GF-D8 (cell line): ENCODE data around the gene WDR20.
"Not testable (repeated sequence)": the region's sequence is repeated elsewhere in the genome, so short reads cannot be mapped to it uniquely, and the experiment has no call there.

Experiments used
- DNase-seq: peaks from one replicate; lab custom pipeline; 2025; lab: John Stamatoyannopoulos, UW

Gene WDR20

GRCh38 chr14:102171173-102172020 is 31.7 kb downstream of the WDR20 start:
- DNase-seq = no peak

- not testable (repeated sequence) for DNase-seq
Observed at GRCh38 chr14:102172021-102172272, 32.2 kb downstream of the WDR20 start.

GRCh38 chr14:102172721-102173120 is 33.0 kb downstream of the WDR20 start:
- not testable (repeated sequence) for DNase-seq

DNA sequence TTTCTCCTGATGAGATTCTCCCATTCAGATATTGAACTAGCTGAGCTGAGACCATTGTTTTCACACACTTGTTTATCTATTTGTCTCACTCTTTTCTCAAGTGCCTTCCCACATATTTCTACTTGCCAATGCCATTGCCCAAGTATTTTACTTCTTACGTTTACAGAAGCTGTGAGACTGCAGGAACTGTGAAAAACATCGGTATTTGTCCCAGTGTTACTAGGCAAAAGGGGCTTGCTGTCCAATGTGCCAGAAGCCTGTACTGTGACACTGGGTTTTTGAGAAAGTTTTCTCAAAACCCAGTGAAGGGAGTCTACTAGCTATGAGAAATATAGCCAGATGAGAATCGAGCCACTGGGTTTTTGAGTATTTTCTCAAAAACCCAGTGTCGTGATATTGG is 37.5 kb downstream of the WDR20 start:
- no peak for DNase-seq

GRCh38 chr14:102178806-102179205 is 39.1 kb downstream of the WDR20 start:
- no peak for DNase-seq

DNA sequence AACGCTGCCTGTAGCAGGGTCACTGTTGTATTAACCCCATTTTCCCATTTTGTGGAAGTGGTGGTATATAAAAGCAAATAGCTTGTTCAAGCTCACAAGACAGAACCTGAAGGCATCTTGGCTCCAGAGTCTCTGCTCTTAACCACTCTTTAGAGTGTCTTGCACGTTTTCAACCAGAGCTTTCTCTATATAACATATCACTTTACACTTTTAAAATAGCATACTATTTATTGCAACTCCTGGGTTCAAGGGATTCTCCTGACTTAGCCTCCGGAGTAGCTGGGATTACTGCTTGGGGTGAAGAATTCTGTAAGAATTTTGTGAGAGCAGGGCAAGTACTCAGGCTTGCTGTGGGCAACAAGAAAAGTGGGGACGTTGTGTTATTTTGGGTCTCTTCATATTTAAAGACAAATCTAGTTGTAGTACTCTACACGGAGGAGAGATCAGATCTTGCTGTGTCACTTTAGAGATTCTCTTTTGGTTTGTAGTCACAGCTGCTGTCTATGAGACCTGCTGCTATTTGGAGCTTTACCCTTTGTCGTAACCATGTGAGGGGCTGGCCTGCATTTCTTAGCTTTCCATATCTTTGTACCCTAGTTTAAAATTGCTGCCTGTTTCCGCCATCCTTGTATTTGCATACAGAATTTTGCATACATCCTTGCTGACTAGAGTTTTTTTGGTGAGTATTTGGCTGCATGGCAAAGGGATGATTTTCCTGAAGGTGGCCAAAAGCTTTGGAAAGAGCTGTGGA is 40.7 kb downstream of the WDR20 start:
- DNase-seq = no peak

GRCh38 chr14:102181187-102181586 is 41.5 kb downstream of the WDR20 start:
- DNase-seq = no peak

- DNase-seq = no peak
Observed at GRCh38 chr14:102182190-102182589, 42.5 kb downstream of the WDR20 start.

DNA sequence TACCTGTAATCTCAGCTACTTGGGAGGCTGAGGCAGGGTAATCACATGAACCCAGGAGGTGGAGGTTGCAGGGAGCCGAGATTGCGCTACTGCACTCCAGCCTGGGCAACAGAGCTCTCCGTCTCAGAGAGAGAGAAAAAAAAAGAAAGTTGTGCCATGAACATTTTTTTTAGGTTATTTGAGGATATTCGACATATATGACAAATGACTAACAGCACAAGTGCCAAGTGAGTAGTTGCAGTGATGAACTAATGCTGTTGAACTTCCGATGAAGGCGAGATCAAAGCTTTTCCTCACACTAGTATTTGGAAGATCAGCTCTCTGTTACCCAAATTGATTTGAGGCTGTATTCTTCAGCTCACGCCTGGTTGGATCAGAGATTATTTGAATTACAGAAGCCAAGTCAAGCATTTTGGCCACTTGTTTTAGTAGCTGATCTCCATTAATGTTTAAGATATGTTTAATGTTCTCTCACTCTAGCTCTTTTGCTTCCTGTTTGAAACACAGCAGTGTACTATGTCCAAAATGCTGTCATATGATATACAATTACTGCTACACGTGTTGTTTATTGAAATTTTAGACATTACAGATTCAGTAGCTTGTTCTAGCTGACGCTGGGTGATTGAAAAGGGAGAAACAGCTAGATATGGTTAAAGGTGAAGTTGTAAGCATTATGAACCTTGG is 43.4 kb downstream of the WDR20 start:
- no peak for DNase-seq

DNA sequence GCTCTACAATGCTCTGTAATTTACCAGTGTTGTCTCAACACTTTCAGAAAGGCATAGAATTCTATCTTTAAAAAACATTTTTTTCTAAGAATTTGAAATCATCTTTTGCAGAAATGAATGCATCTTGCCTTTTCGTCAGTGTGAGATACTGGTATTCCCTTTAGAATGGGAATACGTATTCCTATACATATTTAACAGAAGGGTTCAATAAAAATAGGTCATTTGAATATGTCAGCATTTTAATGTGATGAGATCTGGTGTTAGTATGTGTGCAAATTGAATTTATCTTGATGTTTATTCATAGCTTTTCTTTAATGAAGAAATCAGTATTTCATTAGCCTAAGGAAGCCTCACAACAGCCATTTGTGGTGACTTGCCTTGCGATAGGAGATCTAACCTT is 44.2 kb downstream of the WDR20 start:
- no peak for DNase-seq

DNA sequence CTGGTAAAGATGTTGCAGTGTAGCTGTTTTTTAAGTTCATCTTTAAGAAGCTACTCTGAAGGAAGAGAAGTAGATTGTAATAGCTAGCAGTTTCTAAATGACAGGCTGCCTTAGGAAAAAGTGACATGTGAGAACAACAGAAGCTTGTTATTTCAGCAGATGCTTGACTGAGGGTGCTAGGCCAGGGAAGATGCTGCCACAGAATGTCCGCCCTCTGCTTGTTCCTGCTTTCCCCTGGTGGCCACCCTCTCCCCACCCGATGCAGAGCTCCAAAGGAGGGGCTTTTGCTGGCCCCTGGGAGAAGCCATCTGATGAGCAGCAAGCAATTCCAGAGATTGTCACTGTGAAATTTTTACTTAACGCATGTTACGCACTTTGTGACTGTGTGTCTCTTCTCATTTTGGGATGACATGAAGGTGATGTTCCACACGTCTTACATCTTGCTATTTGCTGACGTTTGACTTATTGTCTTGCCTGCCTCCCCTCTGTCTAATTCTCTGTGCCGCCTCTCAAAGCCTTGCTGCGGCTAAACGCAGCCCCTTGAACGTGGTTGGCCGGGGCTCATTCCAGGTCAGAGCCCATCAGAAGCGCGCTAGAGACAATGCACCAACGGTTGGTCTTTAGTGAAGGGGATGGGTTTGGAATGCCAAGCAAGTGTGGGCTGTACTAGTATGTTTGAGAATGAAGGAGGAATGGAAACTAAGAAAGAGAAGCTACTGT is 44.8 kb downstream of the WDR20 start:
- no peak for DNase-seq

DNA sequence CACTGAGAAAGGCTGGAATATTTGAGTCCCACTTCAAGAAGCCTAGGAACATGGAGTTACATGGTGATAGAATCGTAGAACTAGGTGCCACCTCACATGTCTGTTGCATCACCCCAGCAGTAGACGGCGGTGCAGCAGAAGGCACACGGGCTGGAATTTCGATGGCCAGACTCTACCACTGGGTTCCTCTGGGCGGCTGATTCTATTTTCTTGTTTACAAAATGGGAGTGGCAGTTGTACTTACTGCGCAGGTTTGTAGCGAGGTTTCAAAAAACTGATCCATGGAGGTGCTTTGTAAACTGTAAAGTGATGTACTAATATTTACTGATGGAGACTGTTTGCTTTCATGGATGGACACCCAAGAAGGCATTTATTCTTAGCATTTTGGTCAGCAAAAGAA is 45.7 kb downstream of the WDR20 start:
- no peak for DNase-seq

DNA sequence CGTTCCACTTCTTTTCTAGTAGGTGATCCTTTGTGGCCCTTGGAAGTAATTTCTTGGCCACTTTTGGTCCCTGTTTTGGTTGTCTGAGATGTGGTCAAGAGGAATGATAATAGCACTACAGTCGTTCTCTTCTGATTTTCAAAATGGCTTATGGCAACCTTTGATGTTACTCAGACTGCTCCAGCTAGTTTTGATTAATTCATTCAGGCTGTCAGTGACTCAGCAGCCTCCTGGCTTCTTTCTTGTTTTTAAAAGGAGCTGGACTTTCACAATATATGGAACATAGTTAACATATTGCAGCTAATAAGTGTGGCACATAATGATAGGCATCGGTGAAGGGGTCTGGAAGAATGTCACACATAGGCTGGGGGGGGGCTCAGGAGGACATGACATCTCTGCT is 47.3 kb downstream of the WDR20 start:
- no peak for DNase-seq

DNA sequence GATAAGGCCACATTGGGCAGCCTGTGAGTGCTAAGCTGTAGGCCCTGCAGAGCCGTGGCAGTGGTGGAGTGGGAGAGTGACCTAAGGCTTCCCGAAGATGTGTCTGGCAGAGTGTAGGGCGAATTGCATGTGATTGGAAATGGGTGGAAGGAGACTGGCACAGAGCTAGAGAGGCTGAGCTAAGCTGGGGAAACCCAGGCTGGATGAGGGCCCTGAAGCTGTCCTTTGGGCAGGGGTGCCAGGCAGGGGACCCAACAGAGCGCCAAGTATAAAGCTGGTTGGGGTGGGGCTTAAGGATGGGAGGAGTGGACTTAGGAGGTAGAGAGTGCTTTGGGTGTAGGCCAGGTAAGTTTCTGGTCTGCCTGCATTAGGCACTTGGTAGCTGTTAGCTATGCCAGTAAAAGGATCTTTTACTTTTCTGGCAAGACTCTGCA is 47.9 kb downstream of the WDR20 start:
- no peak for DNase-seq

GRCh38 chr14:102188187-102188586 is 48.5 kb downstream of the WDR20 start:
- no peak for DNase-seq

GRCh38 chr14:102189874-102190273 is 50.2 kb downstream of the WDR20 start:
- no peak for DNase-seq

GRCh38 chr14:102192840-102193502 is 53.3 kb downstream of the WDR20 start:
- DNase-seq = no peak

DNA sequence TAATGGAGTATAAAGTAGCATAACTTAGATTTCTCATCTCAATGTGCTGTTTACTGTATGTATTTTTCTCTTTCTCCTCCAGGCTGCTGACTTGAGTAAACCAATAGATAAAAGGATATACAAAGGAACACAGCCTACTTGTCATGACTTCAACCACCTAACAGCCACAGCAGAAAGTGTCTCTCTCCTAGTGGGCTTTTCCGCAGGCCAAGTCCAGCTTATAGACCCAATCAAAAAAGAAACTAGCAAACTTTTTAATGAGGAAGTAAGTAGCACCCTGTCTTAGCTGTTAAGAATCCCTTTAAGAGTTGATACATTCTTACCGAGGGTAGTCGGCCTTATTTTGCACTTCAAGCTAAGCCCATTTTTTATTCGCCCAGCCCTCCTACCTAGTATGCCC is 55.2 kb downstream of the WDR20 start:
- DNase-seq = no peak

DNA sequence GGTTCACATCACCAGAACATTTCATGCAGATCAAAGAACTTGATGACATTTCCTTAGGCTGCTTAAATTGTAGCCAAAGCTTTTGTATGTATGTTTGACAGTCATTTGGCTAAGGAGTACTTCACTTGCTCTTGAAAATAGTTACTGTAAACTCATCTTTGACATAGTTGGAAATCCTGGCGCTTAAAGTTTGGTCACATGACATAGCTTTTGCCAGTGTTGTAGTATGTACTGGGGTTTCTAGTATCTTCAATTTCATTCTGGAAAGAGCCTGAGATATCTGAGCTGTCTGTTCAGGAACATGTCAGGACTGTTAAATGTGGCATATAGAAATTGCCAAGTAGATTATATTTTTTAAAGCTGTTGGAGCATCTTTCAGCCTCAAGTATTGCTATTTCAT is 55.7 kb downstream of the WDR20 start:
- DNase-seq = no peak

- no peak for DNase-seq
Observed at GRCh38 chr14:102196039-102196901, 56.6 kb downstream of the WDR20 start.

DNA sequence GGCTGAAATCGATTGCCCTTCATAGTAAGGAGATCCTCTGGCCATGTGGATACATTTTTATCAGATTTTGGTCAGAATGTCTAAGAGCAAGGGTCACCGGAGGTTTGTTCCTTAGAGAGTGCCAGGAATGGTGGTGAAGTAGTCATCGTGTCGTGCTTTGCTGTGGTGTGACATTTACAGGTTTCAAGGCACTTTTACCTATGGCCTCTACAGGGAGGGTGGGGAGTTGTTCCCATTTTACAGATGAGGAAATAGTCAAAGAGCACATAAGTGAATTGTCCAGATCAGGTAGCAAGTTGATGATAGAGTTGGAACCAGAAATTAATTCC is 57.2 kb downstream of the WDR20 start:
- DNase-seq = no peak
